ENCODE results near the gene MACROD2. TPM values are rescaled to one million over a fixed set of nuclear protein-coding genes. Genes with fewer than 3 reads are reported as not detected.

Gene MACROD2
- polyA plus RNA-seq, 1 donor from 2014 or later: 23.2 TPM

- Histone ChIP-seq H4K20me1 (ENCODE audit: insufficient read depth) (no peaks in the 10 kb centered on the region), H3K4me2 (ENCODE audit: low read length) (no peak overlapping the region), H2AFZ (ENCODE audit: low read depth, low read length) (no peak overlapping the region), H3K27ac (ENCODE audit: low read length) (no peak overlapping the region), H3K9me3 (ENCODE audit: low read length) (no peaks in the 10 kb centered on the region), H3K27me3 (ENCODE audit: insufficient read depth, low read depth, low read length) (no peaks in the 10 kb centered on the region), H3K9me2 (ENCODE audit: insufficient read depth, low read length) (no peaks in the 10 kb centered on the region), H3K36me3 (ENCODE audit: insufficient read depth, low read length) (no peaks in the 10 kb centered on the region), H3F3A (ENCODE audit: insufficient read depth, low read length, poor library complexity, severe bottlenecking) (no peaks in the 10 kb centered on the region), H3K4me3 (ENCODE audit: low read length) (no peak overlapping the region), H3K9ac (ENCODE audit: low read length) (no peak overlapping the region), H3K79me2 (replicated peaks; ENCODE audit: insufficient read depth, low read length) (no peaks in the 10 kb centered on the region)
- no peak for TF ChIP-seq POLR2AphosphoS5 (IDR thresholded peaks at IDR 0.05)
- TF ChIP-seq, protein P1, sequence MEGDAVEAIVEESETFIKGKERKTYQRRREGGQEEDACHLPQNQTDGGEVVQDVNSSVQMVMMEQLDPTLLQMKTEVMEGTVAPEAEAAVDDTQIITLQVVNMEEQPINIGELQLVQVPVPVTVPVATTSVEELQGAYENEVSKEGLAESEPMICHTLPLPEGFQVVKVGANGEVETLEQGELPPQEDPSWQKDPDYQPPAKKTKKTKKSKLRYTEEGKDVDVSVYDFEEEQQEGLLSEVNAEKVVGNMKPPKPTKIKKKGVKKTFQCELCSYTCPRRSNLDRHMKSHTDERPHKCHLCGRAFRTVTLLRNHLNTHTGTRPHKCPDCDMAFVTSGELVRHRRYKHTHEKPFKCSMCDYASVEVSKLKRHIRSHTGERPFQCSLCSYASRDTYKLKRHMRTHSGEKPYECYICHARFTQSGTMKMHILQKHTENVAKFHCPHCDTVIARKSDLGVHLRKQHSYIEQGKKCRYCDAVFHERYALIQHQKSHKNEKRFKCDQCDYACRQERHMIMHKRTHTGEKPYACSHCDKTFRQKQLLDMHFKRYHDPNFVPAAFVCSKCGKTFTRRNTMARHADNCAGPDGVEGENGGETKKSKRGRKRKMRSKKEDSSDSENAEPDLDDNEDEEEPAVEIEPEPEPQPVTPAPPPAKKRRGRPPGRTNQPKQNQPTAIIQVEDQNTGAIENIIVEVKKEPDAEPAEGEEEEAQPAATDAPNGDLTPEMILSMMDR (IDR thresholded peaks at IDR 0.05; ENCODE audit: poor library complexity, severe bottlenecking): no peak
- TF ChIP-seq, protein P2, sequence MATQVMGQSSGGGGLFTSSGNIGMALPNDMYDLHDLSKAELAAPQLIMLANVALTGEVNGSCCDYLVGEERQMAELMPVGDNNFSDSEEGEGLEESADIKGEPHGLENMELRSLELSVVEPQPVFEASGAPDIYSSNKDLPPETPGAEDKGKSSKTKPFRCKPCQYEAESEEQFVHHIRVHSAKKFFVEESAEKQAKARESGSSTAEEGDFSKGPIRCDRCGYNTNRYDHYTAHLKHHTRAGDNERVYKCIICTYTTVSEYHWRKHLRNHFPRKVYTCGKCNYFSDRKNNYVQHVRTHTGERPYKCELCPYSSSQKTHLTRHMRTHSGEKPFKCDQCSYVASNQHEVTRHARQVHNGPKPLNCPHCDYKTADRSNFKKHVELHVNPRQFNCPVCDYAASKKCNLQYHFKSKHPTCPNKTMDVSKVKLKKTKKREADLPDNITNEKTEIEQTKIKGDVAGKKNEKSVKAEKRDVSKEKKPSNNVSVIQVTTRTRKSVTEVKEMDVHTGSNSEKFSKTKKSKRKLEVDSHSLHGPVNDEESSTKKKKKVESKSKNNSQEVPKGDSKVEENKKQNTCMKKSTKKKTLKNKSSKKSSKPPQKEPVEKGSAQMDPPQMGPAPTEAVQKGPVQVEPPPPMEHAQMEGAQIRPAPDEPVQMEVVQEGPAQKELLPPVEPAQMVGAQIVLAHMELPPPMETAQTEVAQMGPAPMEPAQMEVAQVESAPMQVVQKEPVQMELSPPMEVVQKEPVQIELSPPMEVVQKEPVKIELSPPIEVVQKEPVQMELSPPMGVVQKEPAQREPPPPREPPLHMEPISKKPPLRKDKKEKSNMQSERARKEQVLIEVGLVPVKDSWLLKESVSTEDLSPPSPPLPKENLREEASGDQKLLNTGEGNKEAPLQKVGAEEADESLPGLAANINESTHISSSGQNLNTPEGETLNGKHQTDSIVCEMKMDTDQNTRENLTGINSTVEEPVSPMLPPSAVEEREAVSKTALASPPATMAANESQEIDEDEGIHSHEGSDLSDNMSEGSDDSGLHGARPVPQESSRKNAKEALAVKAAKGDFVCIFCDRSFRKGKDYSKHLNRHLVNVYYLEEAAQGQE (IDR thresholded peaks at IDR 0.05; ENCODE audit: borderline replicate concordance): no peak
- TF ChIP-seq MXI1 (conservative IDR thresholded peaks at IDR 0.05; ENCODE audit: poor library complexity, severe bottlenecking): no peak
- TF ChIP-seq EZH2 (IDR thresholded peaks at IDR 0.05; ENCODE audit: borderline replicate concordance, insufficient read depth, low read length, poor library complexity, severe bottlenecking): no peak
- no peak for TF ChIP-seq RAD21 (conservative IDR thresholded peaks at IDR 0.05)
- TF ChIP-seq EP300 (conservative IDR thresholded peaks at IDR 0.05; ENCODE audit: poor library complexity, severe bottlenecking): no peak
- no peak for TF ChIP-seq TAF1 (IDR thresholded peaks at IDR 0.05; ENCODE audit: low read depth)
- TF ChIP-seq SMC3 (conservative IDR thresholded peaks at IDR 0.05; ENCODE audit: poor library complexity): no peak
Observed at GRCh38 chr20:15642109-15642508, 1646.8 kb downstream of the MACROD2 start.

- no peaks in the 10 kb centered on the region for H3K27me3 ChIP-seq (ENCODE audit: insufficient read depth, low read depth, low read length)
- H3K4me3 ChIP-seq (ENCODE audit: low read length): no peak overlapping the region
- H3K36me3 ChIP-seq (ENCODE audit: insufficient read depth, low read length): no peaks in the 10 kb centered on the region
- H4K20me1 ChIP-seq (ENCODE audit: insufficient read depth): no peaks in the 10 kb centered on the region
- H3K79me2 ChIP-seq (replicated peaks; ENCODE audit: insufficient read depth, low read length): no peaks in the 10 kb centered on the region
- no peaks in the 10 kb centered on the region for H3K9me2 ChIP-seq (ENCODE audit: insufficient read depth, low read length)
- H2AFZ ChIP-seq (ENCODE audit: low read depth, low read length): no peak overlapping the region
- H3K9me3 ChIP-seq (ENCODE audit: low read length): no peaks in the 10 kb centered on the region
- no peak overlapping the region for H3K4me2 ChIP-seq (ENCODE audit: low read length)
- no peak overlapping the region for H3K27ac ChIP-seq (ENCODE audit: low read length)
- H3F3A ChIP-seq (ENCODE audit: insufficient read depth, low read length, poor library complexity, severe bottlenecking): no peaks in the 10 kb centered on the region
- no peak overlapping the region for H3K9ac ChIP-seq (ENCODE audit: low read length)
- TF ChIP-seq, protein P1 (IDR thresholded peaks at IDR 0.05; ENCODE audit: poor library complexity, severe bottlenecking): no peak
- no peak for TF ChIP-seq EZH2 (IDR thresholded peaks at IDR 0.05; ENCODE audit: borderline replicate concordance, insufficient read depth, low read length, poor library complexity, severe bottlenecking)
- no peak for TF ChIP-seq MXI1 (conservative IDR thresholded peaks at IDR 0.05; ENCODE audit: poor library complexity, severe bottlenecking)
- TF ChIP-seq SMC3 (conservative IDR thresholded peaks at IDR 0.05; ENCODE audit: poor library complexity): no peak
- no peak for TF ChIP-seq TAF1 (IDR thresholded peaks at IDR 0.05; ENCODE audit: low read depth)
- no peak for TF ChIP-seq RAD21 (conservative IDR thresholded peaks at IDR 0.05)
- no peak for TF ChIP-seq EP300 (conservative IDR thresholded peaks at IDR 0.05; ENCODE audit: poor library complexity, severe bottlenecking)
- TF ChIP-seq, protein P2 (IDR thresholded peaks at IDR 0.05; ENCODE audit: borderline replicate concordance): no peak
- TF ChIP-seq POLR2AphosphoS5 (IDR thresholded peaks at IDR 0.05): no peak
Observed at GRCh38 chr20:15642676-15643075, 1647.4 kb downstream of the MACROD2 start.
